WTC11 (cell line): Measurements from ENCODE around the gene PTPRN2. TPM values are rescaled to one million over a fixed set of nuclear protein-coding genes. Genes with fewer than 3 reads are reported as not detected.
"Not testable (repeated sequence)": the region's sequence is repeated elsewhere in the genome, so short reads cannot be mapped to it uniquely, and the experiment has no call there.

ENCODE experiments used
- ATAC-seq: fragments of 200-7000 bp; cut with Tn5 transposase; 2 replicates; pipeline ENCODE4 v1.10.0; 2021; ENCODE audit warnings: mild to moderate bottlenecking, moderate library complexity
- CTCF ChIA-PET: fragments of 300-600 bp; sonication (Branson Sonifier 250); formaldehyde crosslinking; loops from one replicate; lab custom pipeline; 2021; ENCODE audit warnings: antibody characterized with exemption; lab: Charles Lee
- POLR2A ChIA-PET: fragments of 350-600 bp; sonication (Branson Sonifier 250); formaldehyde crosslinking; loops from one replicate; lab custom pipeline; 2021; ENCODE audit warnings: antibody characterized with exemption; lab: Charles Lee
- DNase-seq: peaks from one replicate; pipeline ENCODE4 v3.0.0; 2021; ENCODE audit warnings: low spot score
- H3K27ac Mint-ChIP-seq: 2 replicates; pipeline ENCODE4 v1.8.0; 2021; ENCODE audit warnings: mixed read lengths
- H3K27me3 Mint-ChIP-seq: 2 replicates; pipeline ENCODE4 v1.8.0; 2021; ENCODE audit warnings: low read depth, mild to moderate bottlenecking, moderate library complexity, mixed read lengths
- H3K36me3 Mint-ChIP-seq: 2 replicates; pipeline ENCODE4 v1.8.0; 2021; ENCODE audit warnings: mixed read lengths
- H3K4me1 Mint-ChIP-seq: 2 replicates; pipeline ENCODE4 v1.8.0; 2022; ENCODE audit warnings: mixed read lengths
- H3K4me3 Mint-ChIP-seq: 2 replicates; pipeline ENCODE4 v1.8.0; 2021; ENCODE audit warnings: mild to moderate bottlenecking, moderate library complexity, mixed read lengths
- H3K9me3 Mint-ChIP-seq: 2 replicates; pipeline ENCODE4 v1.8.0; 2021; ENCODE audit warnings: mixed read lengths
- ATF2 ChIP-seq: sonication (generic); formaldehyde crosslinking; IDR thresholded peaks from 2 replicates; pipeline ENCODE4 v1.8.1; 2022; ENCODE audit warnings: low read depth, missing genetic modification reagents, borderline replicate concordance
- ELF4 ChIP-seq: sonication (generic); formaldehyde crosslinking; IDR thresholded peaks from 2 replicates; pipeline ENCODE4 v1.8.1; 2022; ENCODE audit warnings: low read depth, mild to moderate bottlenecking, moderate library complexity, missing genetic modification reagents
- ETV6 ChIP-seq: sonication (generic); formaldehyde crosslinking; IDR thresholded peaks from 2 replicates; pipeline ENCODE4 v1.8.1; 2022; ENCODE audit warnings: mild to moderate bottlenecking, missing genetic modification reagents
- FOXJ3 ChIP-seq: sonication (generic); formaldehyde crosslinking; IDR thresholded peaks from 2 replicates; pipeline ENCODE4 v1.9.0; 2021; ENCODE audit warnings: missing genetic modification reagents, mild to moderate bottlenecking, borderline replicate concordance
- GRHL2 ChIP-seq: fragments of 250-450 bp; sonication (Bioruptor Pico); IDR thresholded peaks from 2 replicates; pipeline ENCODE4 v1.8.0; 2022; ENCODE audit warnings: mild to moderate bottlenecking, moderate library complexity; ENCODE audit not compliant: insufficient replicate concordance, severe bottlenecking
- HMGXB4 ChIP-seq: sonication (generic); formaldehyde crosslinking; IDR thresholded peaks from 2 replicates; pipeline ENCODE4 v1.8.1; 2023; ENCODE audit warnings: mild to moderate bottlenecking, moderate library complexity, missing genetic modification reagents
- RORB ChIP-seq: fragments of 250-450 bp; sonication (Bioruptor Pico); IDR thresholded peaks from 2 replicates; pipeline ENCODE4 v1.9.0; 2021; ENCODE audit warnings: mild to moderate bottlenecking
- SP1 ChIP-seq: sonication (generic); formaldehyde crosslinking; conservative IDR thresholded peaks from 2 replicates; pipeline ENCODE4 v1.8.1; 2022; ENCODE audit warnings: missing genetic modification reagents
- ZNF416 ChIP-seq: fragments of 250-450 bp; sonication (Bioruptor Pico); IDR thresholded peaks from 2 replicates; pipeline ENCODE4 v1.9.0; 2021; ENCODE audit warnings: mild to moderate bottlenecking, inconsistent platforms
- ZNF512 ChIP-seq: sonication (generic); formaldehyde crosslinking; IDR thresholded peaks from 2 replicates; pipeline ENCODE4 v1.8.1; 2022; ENCODE audit warnings: missing genetic modification reagents, borderline replicate concordance
- total RNA-seq: library from RNA; stranded (reverse); gene quantifications from 3 replicates; pipeline ENCODE4 v1.2.3, GENCODE V29; 2021
- TF ChIP-seq, protein P1 (sequence below): sonication (generic); formaldehyde crosslinking; IDR thresholded peaks from 2 replicates; pipeline ENCODE4 v1.8.0; 2022; ENCODE audit warnings: mild to moderate bottlenecking, missing genetic modification reagents
- TF ChIP-seq, protein P2 (sequence below): fragments of 200-600 bp; IDR thresholded peaks from 2 replicates; pipeline ENCODE4 v1.8.0; 2022; ENCODE audit warnings: antibody characterized with exemption
- TF ChIP-seq, protein P3 (sequence below): sonication (generic); formaldehyde crosslinking; IDR thresholded peaks from 2 replicates; pipeline ENCODE4 v1.8.0; 2022; ENCODE audit warnings: missing genetic modification reagents
- TF ChIP-seq, protein P4 (sequence below): sonication (generic); formaldehyde crosslinking; IDR thresholded peaks from 2 replicates; pipeline ENCODE4 v1.8.0; 2023; ENCODE audit warnings: missing genetic modification reagents

Gene PTPRN2
- total RNA-seq, 1 experiment from 2014 or later = 4.7 TPM

DNA sequence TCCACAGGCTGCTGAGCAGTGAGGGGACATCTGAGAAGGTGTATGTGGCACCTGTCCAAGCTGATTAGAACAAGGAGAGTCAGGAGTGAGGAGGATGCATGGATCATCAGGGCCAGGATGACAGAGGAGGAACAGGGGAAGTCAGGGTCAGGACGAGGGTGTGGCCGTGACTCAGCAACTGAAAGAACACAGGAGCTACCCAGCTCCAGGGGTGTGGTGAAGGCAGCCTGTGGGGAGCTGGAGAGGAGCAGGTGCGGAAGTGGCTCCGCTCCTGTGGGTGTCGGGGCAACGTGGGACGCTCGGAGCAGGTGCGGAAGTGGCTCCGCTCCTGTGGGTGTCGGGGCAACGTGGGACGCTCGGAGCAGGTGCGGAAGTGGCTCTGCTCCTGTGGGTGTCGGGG is 79.3 kb downstream of the PTPRN2 start:
- H3K4me3 Mint-ChIP-seq, ATAC-seq, H3K27ac Mint-ChIP-seq, POLR2A ChIA-PET, DNase-seq, H3K4me1 Mint-ChIP-seq, CTCF ChIA-PET: not testable (repeated sequence)
- peaks cover 17% of the 10 kb centered on the region for H3K36me3 Mint-ChIP-seq
- peaks cover 10% of the 10 kb centered on the region for H3K27me3 Mint-ChIP-seq
- H3K9me3 Mint-ChIP-seq = peaks cover 25% of the 10 kb centered on the region

DNA sequence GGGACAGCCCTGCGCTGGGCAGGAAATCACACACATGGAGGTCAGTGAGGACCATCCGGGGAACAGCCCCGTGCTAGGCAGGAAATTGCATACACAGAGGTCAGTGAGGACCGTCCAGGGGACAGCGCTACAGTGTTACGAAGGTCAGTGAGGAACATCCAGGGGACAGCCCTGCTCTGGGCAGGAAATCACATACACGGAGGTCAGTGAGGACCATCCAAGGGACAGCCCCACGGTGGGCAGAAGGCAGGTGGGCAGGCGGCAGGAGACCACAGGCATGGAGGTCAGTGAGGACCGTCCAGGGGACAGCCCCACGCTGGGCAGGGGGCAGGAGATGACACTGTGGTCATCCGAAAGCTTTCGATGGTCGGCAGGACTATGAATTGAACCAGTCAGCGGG is 79.7 kb downstream of the PTPRN2 start:
- ATAC-seq = no peak
- Mint-ChIP-seq H3K36me3 (peaks cover 17% of the 10 kb centered on the region), H3K27ac (no peak overlapping the region), H3K27me3 (peaks cover 10% of the 10 kb centered on the region), H3K9me3 (peaks cover 22% of the 10 kb centered on the region), H3K4me3 (no peak overlapping the region), H3K4me1 (no peaks in the 10 kb centered on the region)
- TF ChIP-seq, protein P1, sequence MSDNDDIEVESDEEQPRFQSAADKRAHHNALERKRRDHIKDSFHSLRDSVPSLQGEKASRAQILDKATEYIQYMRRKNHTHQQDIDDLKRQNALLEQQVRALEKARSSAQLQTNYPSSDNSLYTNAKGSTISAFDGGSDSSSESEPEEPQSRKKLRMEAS = no peak
- TF ChIP-seq ATF2 (no peak), GRHL2 (CRISPR knock-in tag) (no peak), ETV6 (CRISPR knock-in tag) (no peak)
- ChIA-PET POLR2A (no interaction called here), CTCF (no interaction called here)
- no peak for DNase-seq

GRCh38 chr7:158507175-158507574 is 80.4 kb downstream of the PTPRN2 start:
- H3K4me1 Mint-ChIP-seq, H3K4me3 Mint-ChIP-seq, CTCF ChIA-PET, H3K27me3 Mint-ChIP-seq, ATAC-seq, DNase-seq, POLR2A ChIA-PET, H3K27ac Mint-ChIP-seq: not testable (repeated sequence)
- peaks cover 14% of the 10 kb centered on the region for H3K9me3 Mint-ChIP-seq
- H3K36me3 Mint-ChIP-seq = peaks cover 17% of the 10 kb centered on the region

GRCh38 chr7:158506626-158507025 is 81.0 kb downstream of the PTPRN2 start:
- Mint-ChIP-seq H3K36me3 (peaks cover 11% of the 10 kb centered on the region), H3K4me3 (no peak overlapping the region), H3K27ac (no peak overlapping the region), H3K9me3 (peaks cover 9% of the 10 kb centered on the region), H3K27me3 (peaks cover 4% of the 10 kb centered on the region), H3K4me1 (peaks cover 3% of the 10 kb centered on the region)
- ChIA-PET CTCF (no interaction called here), POLR2A (no interaction called here)
- ATAC-seq = no peak
- TF ChIP-seq RORB (CRISPR knock-in tag) (no peak), ZNF416 (CRISPR knock-in tag) (no peak), ELF4 (CRISPR knock-in tag) (no peak), HMGXB4 (CRISPR knock-in tag) (no peak), SP1 (CRISPR knock-in tag) (no peak), GRHL2 (CRISPR knock-in tag) (no peak), FOXJ3 (CRISPR knock-in tag) (no peak), ZNF512 (CRISPR knock-in tag) (no peak)
- TF ChIP-seq, protein P2, sequence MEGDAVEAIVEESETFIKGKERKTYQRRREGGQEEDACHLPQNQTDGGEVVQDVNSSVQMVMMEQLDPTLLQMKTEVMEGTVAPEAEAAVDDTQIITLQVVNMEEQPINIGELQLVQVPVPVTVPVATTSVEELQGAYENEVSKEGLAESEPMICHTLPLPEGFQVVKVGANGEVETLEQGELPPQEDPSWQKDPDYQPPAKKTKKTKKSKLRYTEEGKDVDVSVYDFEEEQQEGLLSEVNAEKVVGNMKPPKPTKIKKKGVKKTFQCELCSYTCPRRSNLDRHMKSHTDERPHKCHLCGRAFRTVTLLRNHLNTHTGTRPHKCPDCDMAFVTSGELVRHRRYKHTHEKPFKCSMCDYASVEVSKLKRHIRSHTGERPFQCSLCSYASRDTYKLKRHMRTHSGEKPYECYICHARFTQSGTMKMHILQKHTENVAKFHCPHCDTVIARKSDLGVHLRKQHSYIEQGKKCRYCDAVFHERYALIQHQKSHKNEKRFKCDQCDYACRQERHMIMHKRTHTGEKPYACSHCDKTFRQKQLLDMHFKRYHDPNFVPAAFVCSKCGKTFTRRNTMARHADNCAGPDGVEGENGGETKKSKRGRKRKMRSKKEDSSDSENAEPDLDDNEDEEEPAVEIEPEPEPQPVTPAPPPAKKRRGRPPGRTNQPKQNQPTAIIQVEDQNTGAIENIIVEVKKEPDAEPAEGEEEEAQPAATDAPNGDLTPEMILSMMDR = no peak
- TF ChIP-seq, protein P3, sequence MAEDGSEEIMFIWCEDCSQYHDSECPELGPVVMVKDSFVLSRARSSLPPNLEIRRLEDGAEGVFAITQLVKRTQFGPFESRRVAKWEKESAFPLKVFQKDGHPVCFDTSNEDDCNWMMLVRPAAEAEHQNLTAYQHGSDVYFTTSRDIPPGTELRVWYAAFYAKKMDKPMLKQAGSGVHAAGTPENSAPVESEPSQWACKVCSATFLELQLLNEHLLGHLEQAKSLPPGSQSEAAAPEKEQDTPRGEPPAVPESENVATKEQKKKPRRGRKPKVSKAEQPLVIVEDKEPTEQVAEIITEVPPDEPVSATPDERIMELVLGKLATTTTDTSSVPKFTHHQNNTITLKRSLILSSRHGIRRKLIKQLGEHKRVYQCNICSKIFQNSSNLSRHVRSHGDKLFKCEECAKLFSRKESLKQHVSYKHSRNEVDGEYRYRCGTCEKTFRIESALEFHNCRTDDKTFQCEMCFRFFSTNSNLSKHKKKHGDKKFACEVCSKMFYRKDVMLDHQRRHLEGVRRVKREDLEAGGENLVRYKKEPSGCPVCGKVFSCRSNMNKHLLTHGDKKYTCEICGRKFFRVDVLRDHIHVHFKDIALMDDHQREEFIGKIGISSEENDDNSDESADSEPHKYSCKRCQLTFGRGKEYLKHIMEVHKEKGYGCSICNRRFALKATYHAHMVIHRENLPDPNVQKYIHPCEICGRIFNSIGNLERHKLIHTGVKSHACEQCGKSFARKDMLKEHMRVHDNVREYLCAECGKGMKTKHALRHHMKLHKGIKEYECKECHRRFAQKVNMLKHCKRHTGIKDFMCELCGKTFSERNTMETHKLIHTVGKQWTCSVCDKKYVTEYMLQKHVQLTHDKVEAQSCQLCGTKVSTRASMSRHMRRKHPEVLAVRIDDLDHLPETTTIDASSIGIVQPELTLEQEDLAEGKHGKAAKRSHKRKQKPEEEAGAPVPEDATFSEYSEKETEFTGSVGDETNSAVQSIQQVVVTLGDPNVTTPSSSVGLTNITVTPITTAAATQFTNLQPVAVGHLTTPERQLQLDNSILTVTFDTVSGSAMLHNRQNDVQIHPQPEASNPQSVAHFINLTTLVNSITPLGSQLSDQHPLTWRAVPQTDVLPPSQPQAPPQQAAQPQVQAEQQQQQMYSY (CRISPR knock-in tag) = no peak
- TF ChIP-seq, protein P4, sequence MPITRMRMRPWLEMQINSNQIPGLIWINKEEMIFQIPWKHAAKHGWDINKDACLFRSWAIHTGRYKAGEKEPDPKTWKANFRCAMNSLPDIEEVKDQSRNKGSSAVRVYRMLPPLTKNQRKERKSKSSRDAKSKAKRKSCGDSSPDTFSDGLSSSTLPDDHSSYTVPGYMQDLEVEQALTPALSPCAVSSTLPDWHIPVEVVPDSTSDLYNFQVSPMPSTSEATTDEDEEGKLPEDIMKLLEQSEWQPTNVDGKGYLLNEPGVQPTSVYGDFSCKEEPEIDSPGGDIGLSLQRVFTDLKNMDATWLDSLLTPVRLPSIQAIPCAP (CRISPR knock-in tag) = no peak
- DNase-seq = no peak
